H1 (cell line): Measurements from ENCODE around the gene NBPF1. TPM values are rescaled to one million over a fixed set of nuclear protein-coding genes. Genes with fewer than 3 reads are reported as not detected.
A peak's percentile ranks its signal among the peaks of the same experiment; 100 is the strongest.
"Not testable (repeated sequence)": the region's sequence is repeated elsewhere in the genome, so short reads cannot be mapped to it uniquely, and the experiment has no call there.

Source experiments
- CTCF ChIA-PET: fragments of 300-600 bp; sonication (Branson Sonifier 250); formaldehyde crosslinking; loops from one replicate; lab custom pipeline; 2021; ENCODE audit not compliant: partially characterized antibody; lab: Charles Lee
- POLR2A ChIA-PET: fragments of 300-600 bp; sonication (Branson Sonifier 250); formaldehyde crosslinking; loops from one replicate; lab custom pipeline; 2021; ENCODE audit warnings: inconsistent platforms; ENCODE audit not compliant: partially characterized antibody; lab: Charles Lee
- DNase-seq, 2 experiments: peaks; one replicate each; pipeline versions ENCODE4 v3.0.0 to v3.0.0-alpha.2; 2010 to 2022; ENCODE audit warnings: low spot score in 2 of 2, low read depth in 1 of 2, mixed read lengths in 1 of 2
- FAIRE-seq: peaks from 2 replicates; lab custom pipeline; 2011; peaks lifted over from hg19 to GRCh38; lab: Jason Lieb, UNC
- H2AFZ ChIP-seq: 2 replicates; pipeline ENCODE4 v1.8.1; 2012; ENCODE audit warnings: low read length, inconsistent platforms
- H2AK5ac ChIP-seq: 2 replicates; pipeline ENCODE4 v1.6.1; 2013; ENCODE audit warnings: low read depth, low read length
- H2BK120ac ChIP-seq: replicated peaks from 2 replicates; pipeline ENCODE3; 2013; ENCODE audit warnings: low read depth, low read length, inconsistent platforms
- H2BK12ac ChIP-seq: 2 replicates; pipeline ENCODE4 v1.6.1; 2013; ENCODE audit warnings: low read depth, low read length
- H2BK15ac ChIP-seq: 2 replicates; pipeline ENCODE4 v1.6.1; 2013; ENCODE audit warnings: low read length
- H2BK20ac ChIP-seq: 2 replicates; pipeline ENCODE4 v1.6.1; 2013; ENCODE audit warnings: low read length
- H2BK5ac ChIP-seq: 2 replicates; pipeline ENCODE4 v1.6.1; 2013; ENCODE audit warnings: low read depth, low read length
- H3K14ac ChIP-seq: 2 replicates; pipeline ENCODE4 v1.6.1; 2013; ENCODE audit warnings: inconsistent platforms; ENCODE audit not compliant: insufficient read length
- H3K18ac ChIP-seq: 2 replicates; pipeline ENCODE4 v1.6.1; 2013; ENCODE audit warnings: low read length; ENCODE audit errors: extremely low read depth
- H3K23ac ChIP-seq: 2 replicates; pipeline ENCODE4 v1.6.1; 2013; ENCODE audit warnings: inconsistent platforms; ENCODE audit not compliant: insufficient read length
- H3K23me2 ChIP-seq: 2 replicates; pipeline ENCODE4 v1.6.1; 2013; ENCODE audit warnings: low read depth, low read length
- H3K27ac ChIP-seq: 2 replicates; pipeline ENCODE4 v1.6.1; 2011; ENCODE audit warnings: low read depth, low read length, inconsistent platforms
- H3K27me3 ChIP-seq, 4 experiments: replicated peaks in 1 of 4; 1 replicate in 1 of 4; 2 replicates in 3 of 4; pipeline versions ENCODE4 v1.6.1 to v1.8.1; 2011 to 2013; ENCODE audit warnings: low read length in 3 of 4, mild to moderate bottlenecking in 3 of 4, inconsistent platforms in 2 of 4, mixed read lengths in 2 of 4, moderate library complexity in 1 of 4; ENCODE audit not compliant: control insufficient read depth in 3 of 4, insufficient read depth in 3 of 4; ENCODE audit errors: extremely low read depth in 1 of 4
- H3K36me3 ChIP-seq, 4 experiments: 2 replicates each; pipeline versions ENCODE4 v1.6.1 to v1.8.1; 2011 to 2013; ENCODE audit warnings: mild to moderate bottlenecking in 4 of 4, low read length in 3 of 4, moderate library complexity in 2 of 4, control low read depth in 1 of 4, inconsistent platforms in 1 of 4; ENCODE audit not compliant: insufficient read depth in 4 of 4, control insufficient read depth in 2 of 4
- H3K4ac ChIP-seq: replicated peaks from 2 replicates; pipeline ENCODE3; 2013; ENCODE audit warnings: low read length, low read depth, mixed read lengths, inconsistent platforms; ENCODE audit not compliant: insufficient read length
- H3K4me1 ChIP-seq, 4 experiments: replicated peaks in 1 of 4; 1 replicate in 1 of 4; 2 replicates in 3 of 4; pipeline versions ENCODE4 v1.6.1 to v1.8.1; 2011 to 2013; ENCODE audit warnings: low read length in 3 of 4, inconsistent platforms in 2 of 4, mixed read lengths in 1 of 4; ENCODE audit not compliant: insufficient read depth in 4 of 4, control insufficient read depth in 3 of 4
- H3K4me2 ChIP-seq, 2 experiments: 2 replicates each; pipeline versions ENCODE4 v1.6.1 to v1.8.1; 2011 to 2013; ENCODE audit warnings: low read depth in 2 of 2, low read length in 2 of 2, control low read depth in 1 of 2, inconsistent platforms in 1 of 2, mild to moderate bottlenecking in 1 of 2; ENCODE audit not compliant: insufficient read depth in 1 of 2
- H3K4me3 ChIP-seq, 4 experiments: fragments of 200-600, 300-600 bp in 1 of 4; sonication (generic), shearing (Covaris generic), sonication (Bioruptor Twin) in 1 of 4; 2 replicates each; pipeline versions ENCODE4 v1.5.1 to v1.8.1; 2011 to 2016; ENCODE audit warnings: low read length in 4 of 4, low read depth in 3 of 4, control low read depth in 2 of 4, inconsistent platforms in 2 of 4, mild to moderate bottlenecking in 2 of 4, mixed read lengths in 1 of 4, moderate library complexity in 1 of 4; ENCODE audit not compliant: insufficient read depth in 2 of 4; ENCODE audit errors: extremely low read depth in 1 of 4
- H3K56ac ChIP-seq: replicated peaks from 2 replicates; pipeline ENCODE3; 2013; ENCODE audit warnings: low read depth, mild to moderate bottlenecking, mixed read lengths, low read length, inconsistent platforms; ENCODE audit not compliant: insufficient read length
- H3K79me1 ChIP-seq: 2 replicates; pipeline ENCODE4 v1.6.1; 2013; ENCODE audit warnings: low read depth, low read length, control low read depth
- H3K79me2 ChIP-seq, 2 experiments: 2 replicates each; pipeline versions ENCODE4 v1.6.1 to v1.8.1; 2012 to 2013; ENCODE audit warnings: low read length in 2 of 2, mild to moderate bottlenecking in 2 of 2, inconsistent platforms in 1 of 2; ENCODE audit not compliant: insufficient read depth in 2 of 2, control insufficient read depth in 1 of 2
- H3K9ac ChIP-seq, 4 experiments: replicated peaks in 1 of 4; 1 replicate in 1 of 4; 2 replicates in 3 of 4; pipeline versions ENCODE4 v1.6.1 to v1.8.1; 2011 to 2013; ENCODE audit warnings: low read depth in 3 of 4, low read length in 3 of 4, control low read depth in 2 of 4, mild to moderate bottlenecking in 2 of 4, moderate library complexity in 2 of 4, inconsistent platforms in 1 of 4; ENCODE audit errors: extremely low read depth in 1 of 4
- H3K9me3 ChIP-seq, 2 experiments: 2 replicates each; pipeline versions ENCODE4 v1.6.1 to v1.8.1; 2012 to 2013; ENCODE audit warnings: mild to moderate bottlenecking in 2 of 2, moderate library complexity in 2 of 2, control low read depth in 1 of 2, inconsistent platforms in 1 of 2, low read depth in 1 of 2, low read length in 1 of 2, mixed read lengths in 1 of 2; ENCODE audit not compliant: insufficient read depth in 2 of 2
- H4K20me1 ChIP-seq, 2 experiments: replicated peaks in 1 of 2; 2 replicates each; pipeline versions ENCODE3 to v1.8.1; 2011 to 2013; ENCODE audit warnings: inconsistent platforms in 2 of 2, low read length in 2 of 2, mild to moderate bottlenecking in 1 of 2; ENCODE audit not compliant: insufficient read depth in 2 of 2, control insufficient read depth in 1 of 2
- H4K5ac ChIP-seq: 2 replicates; pipeline ENCODE4 v1.6.1; 2013; ENCODE audit warnings: low read length, low read depth, mixed read lengths, inconsistent platforms; ENCODE audit not compliant: insufficient read length
- H4K8ac ChIP-seq: 2 replicates; pipeline ENCODE4 v1.8.0; 2013; ENCODE audit warnings: mild to moderate bottlenecking, moderate library complexity, low read length, inconsistent platforms; ENCODE audit not compliant: insufficient read depth; ENCODE audit errors: extremely low read depth
- H4K91ac ChIP-seq: replicated peaks from 2 replicates; pipeline ENCODE3; 2013; ENCODE audit warnings: low read length, mixed read lengths, inconsistent platforms; ENCODE audit not compliant: insufficient read length
- ASH2L ChIP-seq: fragments of 200-600, 300-600 bp; sonication (generic); IDR thresholded peaks from one replicate; pipeline ENCODE4 v1.7.1; 2017; ENCODE audit warnings: low read length
- EGR1 ChIP-seq: IDR thresholded peaks from 2 replicates; pipeline ENCODE4 v1.6.1; 2011; ENCODE audit warnings: low read depth, low read length, borderline replicate concordance
- WGBS, 2 experiments: shearing (Covaris generic) in 1 of 2; methylation state at CpG; one replicate each; pipeline versions ENCODE4 v1.1.6 to v1.1.7; 2013 to 2015; ENCODE audit warnings: low lambda C conversion rate in 2 of 2, mixed read lengths in 2 of 2, inconsistent platforms in 1 of 2, low coverage in 1 of 2, missing lambda C conversion rate in 1 of 2; ENCODE audit not compliant: insufficient replicate concordance in 2 of 2, insufficient coverage in 1 of 2, insufficient read length in 1 of 2; ENCODE audit errors: extremely low coverage in 1 of 2, missing lambda C conversion rate in 1 of 2; 5-methylcytosine and 5-hydroxymethylcytosine counted together
- polyA plus RNA-seq, 7 experiments: library from polyadenylated mRNA; depleted of rRNA in 3 of 7; stranded (reverse) in 5 of 7; unstranded in 2 of 7; fragments of >200 nt in 5 of 7; fragments of 200-250 nt in 2 of 7; gene quantifications; 1 replicate in 5 of 7; 2 replicates in 1 of 7; 4 replicates in 1 of 7; pipeline versions ENCODE4 v1.2.1 to v1.2.3, GENCODE V29; 2011 to 2013; ENCODE audit warnings: missing spikeins in 2 of 7, mixed read lengths in 2 of 7
- total RNA-seq: library from RNA; stranded (reverse); fragmentation: NEBNext Ultra II Directional; extraction: Animal tissue kit (Norgen Biotek cat#: 25700); gene quantifications from 2 replicates; pipeline ENCODE4 v1.2.1, GENCODE V29; 2021

NBPF1 gene
- total and polyA plus RNA-seq, 2 of the 8 experiments (the other 6 are each of a cell fraction or from before 2014, with no cell fraction given) = 9.6 to 19.3 TPM

- TF ChIP-seq EGR1 (no peak), ASH2L (no peak)
These were observed 4.4 kb downstream of the NBPF1 start (continued) for GRCh38 chr1:16608838-16609560.

GRCh38 chr1:16607853-16608815, 5.2 kb downstream of the NBPF1 start:
- CTCF ChIA-PET = interaction anchor here (0.8 to 20.3 kb wide), 14 partner anchors 8 to 378 kb away, joined by 3 to 611 read pairs (median 6); no protein-coding TSS in a partner anchor
- not testable (repeated sequence) for H3K23me2 ChIP-seq, H3K36me3 ChIP-seq, H3K14ac ChIP-seq, H3K9ac ChIP-seq, H3K4me1 ChIP-seq, H4K91ac ChIP-seq, DNase-seq, H3K23ac ChIP-seq, H3K9me3 ChIP-seq, H3K56ac ChIP-seq, H2BK12ac ChIP-seq, H3K18ac ChIP-seq, H2BK120ac ChIP-seq, H2AFZ ChIP-seq, H3K27ac ChIP-seq, H4K5ac ChIP-seq, H2BK20ac ChIP-seq, H3K4me2 ChIP-seq, FAIRE-seq, H4K20me1 ChIP-seq, H3K79me1 ChIP-seq, H3K4ac ChIP-seq, H2BK15ac ChIP-seq, H3K79me2 ChIP-seq, H2AK5ac ChIP-seq, H3K4me3 ChIP-seq
- POLR2A ChIA-PET = interaction anchor here (0.9 to 2.8 kb wide), 5 partner anchors 10 to 269 kb away, joined by 3 to 12 read pairs (median 3); no protein-coding TSS in a partner anchor
- 87% methylated on average over 10 of the region's 10 CpGs; no CpG with 5 or more reads in 1 of the 2 experiments for WGBS, 2 experiments
- H2BK5ac ChIP-seq = peak overlapping the region; percentile 4; the same call in 1 of the 2 replicates
- peaks cover 3 to 19% (median 12%) of the 10 kb centered on the region in 4 experiments for H3K27me3 ChIP-seq
- H4K8ac ChIP-seq = peak overlapping the region; percentile 36; the same call in 1 of the 2 replicates
